Forelimb muscle (tissue), 1 donor: ENCODE data around the gene FIG4. TPM values are rescaled to one million over a fixed set of nuclear protein-coding genes. Genes with fewer than 3 reads are reported as not detected.
"Not testable (repeated sequence)": the region's sequence is repeated elsewhere in the genome, so short reads cannot be mapped to it uniquely, and the experiment has no call there.

Experiments used
- DNase-seq: peaks from one replicate; pipeline ENCODE4 v3.0.0-alpha.2; 2013; ENCODE audit warnings: low read depth
- polyA plus RNA-seq: library from polyadenylated mRNA; unstranded; fragments of 120-200 nt; gene quantifications from one replicate; pipeline ENCODE4 v1.2.1, GENCODE V29; 2013; ENCODE audit not compliant: insufficient read length

The FIG4 gene
- polyA plus RNA-seq, 1 donor = 8.7 TPM

DNA sequence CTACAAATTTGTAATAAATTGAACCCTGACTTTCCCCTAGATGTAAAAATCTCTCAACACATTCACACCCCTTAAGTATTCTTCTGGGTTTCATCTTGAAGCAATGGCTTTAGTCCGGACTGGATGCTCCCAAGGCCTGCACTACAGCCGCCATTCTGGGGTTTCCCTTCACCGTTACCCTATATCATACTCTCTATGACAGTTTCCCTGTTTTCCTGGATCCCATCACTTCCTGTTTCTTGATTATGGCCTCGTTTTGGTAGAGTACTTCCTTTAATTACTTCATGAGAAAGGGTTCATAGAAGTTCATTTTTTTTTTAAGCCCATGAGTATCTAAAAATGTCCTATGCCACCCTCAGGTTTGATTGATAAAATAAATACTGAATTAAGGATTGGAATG, 11.7 kb downstream of the FIG4 start:
- DNase-seq = no peak

- peak; percentile 78 for DNase-seq
Observed at GRCh38 chr6:109705258-109705657, 14.2 kb downstream of the FIG4 start.

- no peak for DNase-seq
Observed at GRCh38 chr6:109706513-109706912, 15.4 kb downstream of the FIG4 start.

- not testable (repeated sequence) for DNase-seq
Observed at GRCh38 chr6:109708099-109708498, 17.0 kb downstream of the FIG4 start.

- no peak for DNase-seq
Observed at GRCh38 chr6:109713097-109713496, 22.0 kb downstream of the FIG4 start.

DNA sequence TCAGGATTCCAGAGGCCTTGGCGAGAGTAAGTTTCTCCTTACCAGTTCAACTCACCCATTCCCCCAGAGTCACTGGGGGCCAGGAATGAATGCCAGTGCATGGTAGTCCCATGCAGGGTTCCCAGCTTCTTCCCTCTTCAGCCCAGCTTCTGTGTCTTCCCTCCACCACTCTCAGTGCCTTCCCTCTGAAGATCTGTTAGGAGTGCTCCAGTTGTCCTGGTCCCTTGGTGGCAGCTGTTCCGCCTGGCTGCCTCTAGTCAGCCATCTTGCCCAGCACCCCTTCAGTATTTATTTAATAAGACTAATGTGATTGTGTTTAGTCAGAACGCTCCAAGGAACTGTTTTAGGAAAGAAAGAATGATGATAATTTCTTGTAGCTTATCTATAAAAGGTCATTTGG, 23.1 kb downstream of the FIG4 start:
- DNase-seq = no peak

- DNase-seq = no peak
Observed at GRCh38 chr6:109714611-109715010, 23.5 kb downstream of the FIG4 start.

DNA sequence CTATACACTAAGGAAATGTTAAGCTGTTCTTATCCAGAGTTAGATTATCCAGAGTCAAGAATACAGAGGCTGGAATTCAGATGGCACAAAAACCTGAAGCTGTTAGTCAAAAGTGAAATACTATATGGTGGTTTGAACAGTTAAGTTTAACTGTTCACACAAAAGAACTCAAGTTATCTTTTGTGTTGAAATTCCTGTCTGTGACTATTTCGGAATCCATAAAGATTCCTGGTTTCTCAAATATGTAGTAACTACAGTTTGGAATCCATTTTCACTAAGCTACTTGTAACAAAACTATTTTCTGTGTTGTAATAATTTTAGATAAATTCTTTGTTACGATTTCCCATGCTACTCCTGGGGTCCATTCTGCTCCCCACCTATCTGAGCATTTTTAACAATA, 24.5 kb downstream of the FIG4 start:
- no peak for DNase-seq

DNA sequence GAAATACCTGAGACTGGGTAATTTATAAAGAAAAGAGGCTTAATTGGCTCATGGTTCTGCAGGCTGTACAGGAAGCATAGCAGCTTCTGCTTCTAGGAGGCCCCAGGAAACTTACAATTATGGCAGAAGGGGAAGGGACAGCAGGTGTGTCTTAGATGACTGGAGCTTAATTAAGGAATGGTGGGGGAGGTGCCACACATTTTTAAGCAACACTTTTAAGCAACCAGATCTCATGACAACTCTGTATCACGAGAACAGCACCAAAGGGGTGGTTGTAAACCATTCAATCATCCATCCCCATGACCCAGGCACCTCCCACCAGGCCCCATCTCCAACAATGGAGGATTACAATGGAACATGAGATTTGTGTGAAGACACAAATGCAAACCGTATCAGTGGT, 26.9 kb downstream of the FIG4 start:
- no peak for DNase-seq

GRCh38 chr6:109718991-109719390, 27.9 kb downstream of the FIG4 start:
- no peak for DNase-seq

- DNase-seq = no peak
Observed at GRCh38 chr6:109720311-109720710, 29.2 kb downstream of the FIG4 start.

DNA sequence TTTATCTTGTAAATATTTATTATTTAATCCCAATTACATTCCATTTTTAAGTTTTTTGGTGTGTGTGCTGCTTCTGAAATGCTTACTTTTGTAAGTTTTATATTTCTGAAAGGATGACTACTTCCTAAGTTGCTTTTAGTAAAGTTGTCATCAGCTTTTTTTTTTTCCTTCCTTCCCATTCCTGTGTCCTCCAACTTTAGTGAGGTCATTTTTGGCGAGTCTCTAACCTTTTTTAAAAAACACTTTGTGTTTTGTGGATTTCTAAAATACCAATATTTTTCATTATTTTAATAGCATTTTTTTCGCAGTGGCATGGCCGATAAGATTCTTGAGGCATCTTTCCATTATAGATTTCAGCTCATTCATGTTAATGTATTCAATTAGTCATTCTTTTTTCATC, 30.9 kb downstream of the FIG4 start:
- peak; percentile 47 for DNase-seq

GRCh38 chr6:109722564-109723254, 31.6 kb downstream of the FIG4 start:
- DNase-seq = no peak

DNA sequence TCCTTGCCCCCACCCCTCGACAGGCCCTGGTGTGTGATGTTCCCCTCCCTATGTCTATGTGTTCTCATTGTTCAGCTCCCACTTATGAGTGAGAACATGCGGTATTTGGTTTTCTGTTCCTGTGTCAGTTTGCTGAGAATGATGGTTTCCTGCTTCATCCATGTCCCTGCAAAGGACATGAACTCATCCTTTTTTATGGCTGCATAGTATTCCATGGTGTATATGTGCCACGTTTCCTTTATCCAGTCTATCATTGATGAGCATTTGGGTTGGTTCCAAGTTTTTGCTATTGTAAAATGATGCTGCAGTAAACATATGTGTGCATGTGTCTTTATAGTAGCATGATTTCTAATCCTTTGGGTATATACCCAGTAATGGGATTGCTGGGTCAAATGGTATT, 34.2 kb downstream of the FIG4 start:
- DNase-seq = not testable (repeated sequence)

DNA sequence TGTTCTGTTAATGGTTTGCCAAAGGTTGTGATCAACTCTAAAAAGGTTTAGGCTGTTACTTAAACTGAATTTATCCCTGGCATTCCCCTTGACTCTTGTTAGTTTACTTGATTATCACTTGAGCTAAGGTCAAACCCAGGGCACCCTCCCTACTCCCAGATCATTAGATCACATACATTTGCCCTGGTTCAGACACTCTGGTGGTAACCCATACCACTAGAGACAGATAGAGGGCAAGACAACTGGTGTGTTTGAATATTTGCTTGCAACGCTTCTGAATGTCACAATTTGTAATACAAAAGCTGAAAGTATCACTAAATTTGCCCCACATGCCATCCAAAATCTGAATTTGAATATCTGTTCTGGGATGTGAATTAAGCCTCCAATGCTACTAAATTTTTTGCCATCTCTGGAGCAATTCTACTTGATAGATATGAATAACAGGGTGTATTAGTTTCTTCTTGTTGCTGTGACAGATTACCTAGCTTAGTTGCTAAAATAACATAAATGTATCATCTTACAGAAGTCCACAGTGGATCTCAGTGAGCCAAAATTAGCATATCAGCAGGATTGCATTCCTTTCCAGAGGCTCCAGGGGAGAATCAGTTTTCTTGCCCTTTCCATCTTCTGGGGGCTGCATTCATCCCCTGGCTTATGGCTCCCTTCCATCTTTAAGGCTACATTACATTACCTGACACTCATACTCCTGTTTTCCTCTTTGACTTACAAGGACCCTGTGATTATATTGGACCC, 45.4 kb downstream of the FIG4 start:
- DNase-seq = no peak

DNA sequence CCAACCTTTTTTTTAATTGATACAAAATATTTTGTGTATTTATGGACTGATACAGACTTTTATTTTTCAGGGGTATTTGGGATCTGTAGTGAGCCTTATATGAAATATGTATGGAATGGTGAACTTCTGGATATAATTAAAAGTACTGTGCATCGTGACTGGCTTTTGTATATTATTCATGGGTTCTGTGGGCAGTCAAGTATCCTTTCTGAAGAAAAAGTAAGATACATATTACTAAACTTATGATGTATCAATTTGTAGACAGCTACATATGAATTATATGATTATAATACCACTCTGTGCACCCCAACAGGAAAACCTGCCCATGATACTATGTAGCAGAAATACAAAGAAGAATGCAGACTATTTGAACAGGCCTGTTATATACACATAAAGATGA, 47.2 kb downstream of the FIG4 start:
- DNase-seq = no peak

- no peak for DNase-seq
Observed at GRCh38 chr6:109738667-109739066, 47.6 kb downstream of the FIG4 start.

GRCh38 chr6:109739686-109740085, 48.6 kb downstream of the FIG4 start:
- no peak for DNase-seq

GRCh38 chr6:109740787-109741186, 49.7 kb downstream of the FIG4 start:
- DNase-seq = no peak

DNA sequence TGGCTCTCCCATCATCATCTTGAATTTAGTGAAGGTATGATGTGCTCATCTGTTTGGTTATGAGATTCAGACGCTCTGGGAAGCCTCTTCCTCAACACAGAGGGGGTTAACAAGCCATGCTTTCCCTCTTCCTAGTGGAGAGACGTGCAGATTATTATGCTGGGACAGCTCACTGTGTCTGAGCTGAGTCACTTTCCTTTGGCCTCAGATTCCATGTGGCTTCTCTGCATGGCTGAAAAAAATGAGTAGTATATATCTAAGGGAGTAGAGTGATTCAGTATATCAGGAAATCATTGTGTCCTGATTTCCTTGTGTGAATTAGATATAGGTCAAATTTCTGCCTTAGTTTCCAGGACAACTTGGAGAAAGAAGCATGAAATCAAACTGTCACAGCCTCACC, 52.6 kb downstream of the FIG4 start:
- DNase-seq = no peak

DNA sequence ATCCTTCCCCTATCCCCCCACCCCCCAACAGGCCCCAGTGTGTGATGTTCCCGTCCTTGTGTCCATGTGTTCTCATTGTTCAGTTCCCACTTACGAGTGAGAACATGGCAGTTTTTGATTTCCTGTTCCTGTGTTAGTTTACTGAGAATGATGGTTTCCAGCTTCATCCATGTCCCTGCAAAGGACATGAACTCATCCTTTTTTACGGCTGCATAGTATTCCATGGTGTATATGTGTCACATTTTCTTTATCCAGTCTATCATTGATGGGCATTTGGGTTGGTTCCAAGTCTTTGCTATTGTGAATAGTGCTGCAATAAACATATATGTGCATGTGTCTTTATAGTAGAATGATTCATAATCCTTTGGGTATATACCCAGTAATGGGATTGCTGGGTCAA, 53.7 kb downstream of the FIG4 start:
- DNase-seq = not testable (repeated sequence)

DNA sequence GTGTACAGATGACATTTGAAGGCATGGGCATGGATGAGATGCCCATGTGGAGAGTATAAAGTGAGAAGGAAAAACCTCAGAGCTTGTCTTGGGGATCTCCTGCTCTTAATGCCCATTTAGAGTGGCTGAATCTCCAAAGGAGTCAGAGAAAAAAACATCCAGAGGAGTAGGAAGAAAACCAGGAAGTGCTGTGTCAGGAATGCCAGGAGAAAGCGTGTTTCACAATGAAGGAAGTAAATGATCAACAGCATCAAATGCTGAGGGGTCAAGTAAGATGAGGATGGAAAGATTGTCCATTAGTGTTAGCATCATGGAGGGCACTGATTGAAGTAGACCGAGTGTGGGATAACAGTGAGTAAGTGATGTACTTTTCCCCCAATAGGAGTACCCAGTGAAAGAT, 56.1 kb downstream of the FIG4 start:
- DNase-seq = no peak
